Ovary (tissue), 9 donors: ENCODE data around the gene KCTD16. TPM values are rescaled to one million over a fixed set of nuclear protein-coding genes. Genes with fewer than 3 reads are reported as not detected.

Experiments used
- DNase-seq, 5 donors: peaks; one replicate each; pipeline ENCODE4 v3.0.0-alpha.2; 2019 to 2020
- H3K27ac ChIP-seq, 2 donors: fragments of 200-600 bp; one replicate each; pipeline versions ENCODE4 v1.5.1 to v1.8.0; 2019 to 2022
- H3K27me3 ChIP-seq: fragments of 200-600 bp; one replicate; pipeline ENCODE4 v1.8.0; 2022
- H3K36me3 ChIP-seq: fragments of 200-600 bp; sonication (generic); one replicate; pipeline ENCODE4 v1.5.1; 2019
- H3K4me1 ChIP-seq: one replicate; pipeline ENCODE4 v1.8.1; 2013; ENCODE audit warnings: mild to moderate bottlenecking, moderate library complexity; ENCODE audit not compliant: insufficient read depth
- H3K4me3 ChIP-seq: fragments of 200-600 bp; sonication (generic); one replicate; pipeline ENCODE4 v1.5.1; 2017
- H3K9me3 ChIP-seq, 2 donors: fragments of 200-600 bp in 1 of 2; sonication (generic) in 1 of 2; one replicate each; pipeline versions ENCODE4 v1.5.1 to v1.8.1; 2013 to 2019; ENCODE audit warnings: mild to moderate bottlenecking in 1 of 2, moderate library complexity in 1 of 2
- EP300 ChIP-seq: sonication (generic); formaldehyde crosslinking; IDR thresholded peaks from one replicate; pipeline ENCODE4 v1.6.1; 2017; ENCODE audit warnings: antibody characterized with exemption
- POLR2A ChIP-seq: fragments of 450-650 bp; IDR thresholded peaks from one replicate; pipeline ENCODE4 v1.6.1; 2017; ENCODE audit warnings: antibody characterized with exemption, mild to moderate bottlenecking, moderate library complexity
- WGBS, 3 donors: extraction: QIAGEN DNeasy Blood & Tissue Kit in 1 of 3; methylation state at CpG; one replicate each; pipeline versions ENCODE4 v1.1.5 to v1.1.7; 2013 to 2017; 5-methylcytosine and 5-hydroxymethylcytosine counted together
- intact Hi-C, 4 donors: fragments of 100-400 bp; cut with DNase I; formaldehyde crosslinking; loops; one replicate each; pipeline versions ENCODE4 v1.11.0 to v1.15.1; 2022 to 2023
- polyA plus RNA-seq, 2 donors: library from polyadenylated mRNA; stranded (reverse); fragments of 200-250 nt in 1 of 2; fragments of 350-450 nt in 1 of 2; fragmentation: Illumina TruSeq in 1 of 2; extraction: RNeasy Lipid Tissue Mini Kit (QIAGEN cat#74804) in 1 of 2; gene quantifications; one replicate each; pipeline ENCODE4 v1.2.3, GENCODE V29; 2013 to 2014
- total RNA-seq, 7 donors: library from RNA; depleted of rRNA in 2 of 7; stranded (reverse); fragments of >200 nt in 2 of 7; fragmentation: NEBNext Ultra II Directional in 3 of 7; extraction: Animal tissue kit (Norgen Biotek cat#: 25700) in 3 of 7; gene quantifications; one replicate each; pipeline versions ENCODE4 v1.1.0 to v1.2.4, GENCODE V29; 2016 to 2023
- TF ChIP-seq, protein P1 (sequence below), 3 donors: fragments of 450-650 bp in 2 of 3; fragments of 200-600 bp in 1 of 3; IDR thresholded peaks; one replicate each; pipeline versions ENCODE4 v1.5.1 to v1.8.0; 2016 to 2022; ENCODE audit warnings: antibody characterized with exemption in 3 of 3, mild to moderate bottlenecking in 1 of 3
- donor health status: DM: no; HTN: no; CAD: no; lungs with moderate emphysema.
- donor health status: DM: no; HTN: no; CAD: no.
- donor health status: Bipolar disorder and iron deficiency.
- donor health status: DM: yes; HTN: yes; CAD: no.
- donor health status: DM: no; HTN: no; CAD: no.
- donor health status: DM: yes; HTN: yes; CAD: no.

The KCTD16 gene
- total and polyA plus RNA-seq, 9 donors = under 0.01 to 0.46 (median 0.13) TPM; not detected in 1

DNA sequence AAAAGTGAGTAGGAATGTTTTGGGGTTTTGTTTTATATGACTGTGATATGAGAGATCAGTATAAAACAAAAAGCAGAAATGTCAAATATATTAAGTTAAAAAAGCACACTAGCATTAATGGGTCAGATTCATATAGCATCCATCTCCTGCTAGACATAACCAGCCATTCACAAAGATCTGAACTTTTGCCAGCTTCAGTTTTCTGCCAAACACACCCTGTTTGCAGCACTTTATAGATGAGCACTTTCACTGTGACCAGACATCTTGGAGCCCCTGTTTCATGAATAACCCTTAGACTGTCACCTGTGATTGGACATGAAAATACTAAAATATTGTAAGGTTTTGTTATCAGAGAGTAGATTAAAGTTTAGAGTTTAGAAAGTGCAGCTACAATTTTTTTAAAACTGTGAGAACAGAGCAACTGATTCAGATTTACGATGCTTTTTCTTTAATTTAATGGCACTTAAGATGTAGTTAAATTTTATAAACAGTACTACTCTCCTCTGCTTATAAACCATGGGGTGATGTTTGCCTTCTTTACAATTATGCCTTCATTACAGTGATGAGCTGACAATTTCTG, 142.6 kb downstream of the KCTD16 start:
- H3K4me1 ChIP-seq = no peaks in the 10 kb centered on the region
- DNase-seq = no peak
- H3K27ac ChIP-seq = no peak overlapping the region
- TF ChIP-seq, protein P1, sequence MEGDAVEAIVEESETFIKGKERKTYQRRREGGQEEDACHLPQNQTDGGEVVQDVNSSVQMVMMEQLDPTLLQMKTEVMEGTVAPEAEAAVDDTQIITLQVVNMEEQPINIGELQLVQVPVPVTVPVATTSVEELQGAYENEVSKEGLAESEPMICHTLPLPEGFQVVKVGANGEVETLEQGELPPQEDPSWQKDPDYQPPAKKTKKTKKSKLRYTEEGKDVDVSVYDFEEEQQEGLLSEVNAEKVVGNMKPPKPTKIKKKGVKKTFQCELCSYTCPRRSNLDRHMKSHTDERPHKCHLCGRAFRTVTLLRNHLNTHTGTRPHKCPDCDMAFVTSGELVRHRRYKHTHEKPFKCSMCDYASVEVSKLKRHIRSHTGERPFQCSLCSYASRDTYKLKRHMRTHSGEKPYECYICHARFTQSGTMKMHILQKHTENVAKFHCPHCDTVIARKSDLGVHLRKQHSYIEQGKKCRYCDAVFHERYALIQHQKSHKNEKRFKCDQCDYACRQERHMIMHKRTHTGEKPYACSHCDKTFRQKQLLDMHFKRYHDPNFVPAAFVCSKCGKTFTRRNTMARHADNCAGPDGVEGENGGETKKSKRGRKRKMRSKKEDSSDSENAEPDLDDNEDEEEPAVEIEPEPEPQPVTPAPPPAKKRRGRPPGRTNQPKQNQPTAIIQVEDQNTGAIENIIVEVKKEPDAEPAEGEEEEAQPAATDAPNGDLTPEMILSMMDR (IDR thresholded peaks at IDR 0.05) = no peak
- TF ChIP-seq EP300 = no peak
- TF ChIP-seq POLR2A = no peak
- H3K27me3 ChIP-seq = no peaks in the 10 kb centered on the region
- intact Hi-C loops = no loop called here
- no peak overlapping the region for H3K4me3 ChIP-seq
- no peaks in the 10 kb centered on the region for H3K9me3 ChIP-seq
- H3K36me3 ChIP-seq = no peaks in the 10 kb centered on the region
- WGBS, 3 donors = 69 to 77% (median 70%) methylated on average over 1 of the region's 1 CpG

DNA sequence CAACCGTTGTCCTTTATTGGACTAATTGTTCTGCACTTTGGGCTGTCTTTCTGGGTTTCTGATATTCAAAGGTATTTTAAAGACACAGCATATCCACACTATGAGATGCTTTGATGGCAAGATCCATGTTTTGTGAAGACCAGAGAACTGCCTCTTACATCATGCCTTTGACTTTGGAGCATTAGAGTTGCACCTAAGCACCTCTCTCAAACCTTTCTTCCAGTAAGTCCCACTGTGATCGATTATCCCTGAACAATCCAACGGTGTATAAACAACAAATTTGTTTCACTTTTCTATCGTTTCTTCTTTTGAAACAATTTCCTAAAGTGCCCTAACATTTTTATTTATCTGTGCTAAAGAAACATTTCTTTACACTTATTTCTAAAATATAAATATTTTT, 144.4 kb downstream of the KCTD16 start:
- WGBS, 3 donors = 69 to 76% (median 72%) methylated on average over 4 of the region's 4 CpGs
- DNase-seq = no peak
- Histone ChIP-seq H3K9me3 (no peaks in the 10 kb centered on the region), H3K27me3 (no peaks in the 10 kb centered on the region), H3K4me3 (no peak overlapping the region), H3K4me1 (no peaks in the 10 kb centered on the region), H3K36me3 (no peaks in the 10 kb centered on the region), H3K27ac (no peak overlapping the region)
- TF ChIP-seq POLR2A = no peak
- TF ChIP-seq EP300 = no peak
- TF ChIP-seq, protein P1 (IDR thresholded peaks at IDR 0.05) = no peak
- intact Hi-C loops = no loop called here

DNA sequence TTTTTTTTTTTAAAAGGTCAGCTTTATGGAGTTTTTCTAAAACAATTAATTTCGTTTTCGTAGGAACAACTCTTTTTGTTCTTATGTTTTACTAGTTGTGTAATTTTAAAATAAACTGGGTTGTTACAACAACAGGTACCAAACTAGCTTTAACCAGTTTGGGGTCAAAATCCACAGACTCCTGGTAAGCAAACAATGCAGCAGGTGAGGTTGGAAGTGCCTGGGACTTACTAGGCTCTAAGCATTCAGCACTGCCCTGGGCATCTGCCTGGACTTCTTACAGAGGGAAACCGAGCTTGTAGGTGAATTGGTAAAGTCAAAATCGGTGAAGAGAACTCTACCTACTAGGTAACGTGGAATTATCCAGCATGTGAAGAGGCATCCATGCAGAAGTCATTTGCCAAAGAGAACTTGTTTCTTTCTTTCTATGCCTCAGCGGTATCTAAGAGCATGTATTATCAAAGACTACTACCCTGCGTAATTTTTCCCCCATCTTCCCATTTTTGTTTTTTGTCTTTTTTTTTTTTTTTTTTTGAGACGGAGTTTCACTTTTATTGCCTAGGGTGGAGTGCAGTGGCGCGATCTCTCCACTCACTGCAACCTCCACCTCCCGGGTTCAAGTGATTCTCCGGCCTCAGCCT, 145.4 kb downstream of the KCTD16 start:
- no peaks in the 10 kb centered on the region for H3K9me3 ChIP-seq
- no peak overlapping the region for H3K4me3 ChIP-seq
- WGBS, 3 donors = 89 to 93% (median 90%) methylated on average over 12 of the region's 12 CpGs
- no peaks in the 10 kb centered on the region for H3K27me3 ChIP-seq
- H3K4me1 ChIP-seq = no peaks in the 10 kb centered on the region
- H3K36me3 ChIP-seq = no peaks in the 10 kb centered on the region
- no peak overlapping the region for H3K27ac ChIP-seq
- intact Hi-C loops = no loop called here
- TF ChIP-seq POLR2A (no peak), EP300 (no peak)
- TF ChIP-seq, protein P1 (IDR thresholded peaks at IDR 0.05) = no peak
- no peak for DNase-seq

DNA sequence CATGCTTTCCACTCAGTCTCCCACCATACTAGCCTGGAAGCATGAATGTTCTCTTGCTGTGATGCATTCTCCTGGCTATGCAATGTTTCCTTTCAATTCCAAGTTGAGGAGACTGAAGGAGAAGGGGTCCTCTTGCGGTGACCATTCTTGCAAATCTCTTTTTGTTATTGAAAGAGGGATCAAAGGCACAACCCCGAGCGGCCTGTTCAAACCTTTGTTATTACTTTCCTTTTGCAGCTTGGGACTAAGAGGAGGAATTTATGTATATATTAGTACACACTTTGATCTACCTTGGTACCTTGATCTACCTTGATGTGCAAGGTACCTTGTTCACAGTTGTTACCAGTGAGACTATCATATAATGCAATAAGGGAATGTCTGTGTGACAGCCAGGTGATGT, 147.3 kb downstream of the KCTD16 start:
- no peaks in the 10 kb centered on the region for H3K9me3 ChIP-seq
- DNase-seq = no peak

More for the DNA sequence above, 147.3 kb downstream of the KCTD16 start:
- no peaks in the 10 kb centered on the region for H3K4me1 ChIP-seq
- no peak overlapping the region for H3K4me3 ChIP-seq
- no peaks in the 10 kb centered on the region for H3K36me3 ChIP-seq
- intact Hi-C loops = no loop called here
- H3K27me3 ChIP-seq = no peaks in the 10 kb centered on the region
- TF ChIP-seq, protein P1 (IDR thresholded peaks at IDR 0.05) = no peak
- no peak for TF ChIP-seq EP300
- TF ChIP-seq POLR2A = no peak
- 70 to 72% (median 72%) methylated on average over 3 of the region's 3 CpGs for WGBS, 3 donors
- no peak overlapping the region for H3K27ac ChIP-seq
